Stimulated activated CD8-positive, alpha-beta memory T cell treated with anti-CD3 and anti-CD28 coated beads, Interleukin-15, amount 100 ng/mL, for 48 hours (primary cell): ENCODE measurements around the gene RBM19.

Experiments
- DNase-seq, 2 donors: peaks; one replicate each; pipeline ENCODE4 v3.0.0-alpha.2; 2020; ENCODE audit warnings: low read depth in 2 of 2

Gene RBM19

DNA sequence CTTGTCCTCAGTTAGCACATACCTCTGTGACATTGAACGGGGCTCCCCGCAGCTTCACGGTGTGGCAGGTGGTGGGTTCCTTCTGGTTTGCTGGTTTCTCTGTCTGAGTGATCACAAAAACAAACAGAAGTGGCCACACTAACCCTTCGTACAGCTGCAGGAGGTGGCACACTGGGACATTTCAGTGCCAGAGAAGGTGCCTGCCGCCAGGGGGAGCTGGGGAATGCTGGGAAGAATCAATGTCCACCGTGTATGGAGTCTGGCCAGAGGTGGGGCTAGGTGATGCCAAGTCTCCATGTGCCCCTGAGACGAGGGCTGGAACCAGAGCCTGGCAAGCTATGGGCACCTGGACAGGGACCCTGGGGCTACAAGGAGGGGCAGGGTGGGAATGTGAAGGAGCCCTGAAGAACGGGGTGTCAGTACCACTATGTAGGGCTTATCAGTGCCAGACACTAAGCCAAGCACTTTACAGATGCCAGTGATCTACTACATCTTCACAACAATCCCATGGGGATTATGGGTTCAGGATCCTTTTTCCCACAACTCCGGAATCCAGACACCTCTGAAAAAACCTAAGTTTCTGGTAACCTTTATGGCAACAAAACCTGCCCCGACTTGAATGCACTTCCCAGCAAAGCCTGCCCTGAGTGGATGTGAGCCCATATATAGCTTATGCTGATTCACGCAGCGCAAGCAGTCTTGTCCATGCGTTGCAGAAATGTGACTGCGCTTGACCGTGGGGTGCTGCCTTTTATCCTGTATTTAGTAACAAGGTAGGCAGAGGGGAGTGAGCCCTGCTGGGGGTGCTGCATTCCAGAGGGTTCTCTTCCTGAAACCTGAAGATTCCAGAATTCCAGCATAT, 10.8 kb downstream of the RBM19 start:
- DNase-seq = no peak

DNA sequence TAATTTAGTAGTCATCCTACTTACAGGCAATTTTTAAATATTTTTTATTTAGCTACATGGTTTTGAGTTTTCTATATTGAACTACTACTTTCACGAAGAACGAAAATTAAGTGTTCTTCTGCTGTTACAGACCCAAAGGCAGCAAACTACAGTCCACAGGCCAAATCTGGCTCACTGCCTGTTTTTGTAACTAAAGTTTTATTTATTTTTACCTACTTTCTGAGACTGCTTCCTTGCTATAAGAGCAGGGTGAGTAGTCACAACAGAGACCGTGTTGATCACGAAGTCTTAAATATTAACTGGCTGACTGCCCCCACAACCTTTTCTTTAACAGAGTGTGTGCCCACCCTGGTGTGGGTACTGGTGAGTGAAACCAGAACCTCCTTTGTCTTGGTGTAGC, 11.6 kb downstream of the RBM19 start:
- no peak for DNase-seq

GRCh38 chr12:113950873-113951272, 15.3 kb downstream of the RBM19 start:
- DNase-seq = no peak

DNA sequence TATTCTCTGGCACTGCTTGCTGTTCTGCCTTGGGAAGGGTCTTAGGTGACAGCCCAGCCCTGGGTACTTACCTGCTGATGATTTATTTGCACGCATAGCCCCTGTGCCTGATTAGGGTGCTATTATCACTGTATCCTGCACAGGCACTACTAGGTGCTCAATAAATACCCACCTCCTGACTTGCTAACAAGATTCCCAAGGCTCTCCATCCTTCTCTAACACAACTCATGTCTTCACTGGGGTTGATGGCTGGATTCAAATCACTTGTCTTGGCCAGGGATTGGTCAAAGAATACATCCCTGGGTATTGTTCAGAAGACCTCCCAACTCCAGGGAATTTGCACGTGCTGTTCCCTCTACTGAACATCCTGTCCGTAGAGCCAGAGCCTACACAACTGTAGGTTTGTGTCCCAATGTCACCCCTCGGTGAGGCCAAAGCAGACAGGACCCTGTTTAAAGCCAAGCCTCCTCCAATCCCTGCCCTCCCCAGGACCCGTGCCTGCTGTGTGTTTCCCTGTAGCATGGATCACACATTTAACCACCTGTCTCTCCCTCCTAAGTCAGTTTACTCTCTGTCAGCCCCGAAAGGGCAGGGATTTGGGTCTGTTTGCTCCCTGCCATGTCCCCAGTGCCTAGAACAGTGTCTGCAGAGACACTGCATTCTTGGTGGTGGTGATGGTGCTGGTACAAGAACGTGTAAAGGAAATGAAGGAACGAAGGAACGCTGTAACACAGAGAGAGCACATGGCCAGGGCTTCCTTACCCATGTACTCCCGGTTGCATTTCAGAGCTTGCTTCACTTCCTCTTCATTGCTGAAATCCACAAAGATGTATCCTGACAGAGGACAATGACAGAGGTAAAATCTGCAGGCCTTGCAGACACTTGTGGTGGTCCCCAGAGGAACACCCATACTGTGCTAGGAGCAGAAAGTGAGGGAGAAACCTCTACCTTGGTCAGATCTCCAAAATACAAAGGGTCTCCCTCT, 16.5 kb downstream of the RBM19 start:
- DNase-seq = no peak

- DNase-seq = no peak
These were observed 17.8 kb downstream of the RBM19 start for GRCh38 chr12:113948151-113948914.

DNA sequence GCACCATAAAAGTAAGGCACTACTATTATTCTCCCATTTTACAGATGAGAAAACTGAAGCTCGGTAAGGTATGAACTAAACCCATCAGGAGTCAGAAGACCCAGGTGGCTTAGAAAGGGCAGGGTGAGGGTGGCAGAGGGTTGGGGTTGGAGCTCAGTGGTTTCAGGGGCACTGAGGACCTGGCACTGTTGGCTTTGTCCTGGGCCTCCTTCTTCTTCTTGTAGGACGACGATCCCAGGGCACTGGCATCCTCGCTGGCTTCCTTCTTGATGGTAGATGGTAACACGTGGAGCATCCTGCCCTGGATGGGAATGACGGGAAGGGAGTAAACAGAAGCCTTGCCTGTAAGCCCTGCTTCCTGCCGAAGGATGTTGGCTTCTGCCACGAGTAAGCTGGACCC, 19.9 kb downstream of the RBM19 start:
- no peak for DNase-seq

- no peak for DNase-seq
These were observed 20.7 kb downstream of the RBM19 start for GRCh38 chr12:113945174-113946173.

DNA sequence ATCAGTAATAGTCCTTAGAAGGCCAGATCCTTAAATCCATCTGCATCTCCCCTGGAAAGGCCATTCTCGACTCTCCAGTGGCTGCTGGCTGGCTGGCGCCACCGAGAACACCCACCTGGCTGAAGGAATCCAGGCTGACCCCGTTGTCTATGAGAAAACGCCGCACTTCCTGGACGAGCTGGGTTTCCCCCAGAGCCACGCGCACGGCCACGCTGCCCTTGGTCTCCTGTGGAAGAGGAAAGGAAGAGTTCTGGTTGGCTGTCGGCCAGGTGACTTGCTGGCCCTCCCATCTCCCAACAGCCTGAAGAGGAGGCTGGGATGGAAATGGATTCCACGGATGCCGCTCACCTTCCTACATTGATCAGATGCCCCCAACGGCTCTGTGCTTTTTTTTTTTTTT, 23.9 kb downstream of the RBM19 start:
- no peak for DNase-seq

- no peak for DNase-seq
These were observed 25.0 kb downstream of the RBM19 start for GRCh38 chr12:113941208-113941486.

- no peak for DNase-seq
These were observed 25.5 kb downstream of the RBM19 start for GRCh38 chr12:113940357-113941207.

DNA sequence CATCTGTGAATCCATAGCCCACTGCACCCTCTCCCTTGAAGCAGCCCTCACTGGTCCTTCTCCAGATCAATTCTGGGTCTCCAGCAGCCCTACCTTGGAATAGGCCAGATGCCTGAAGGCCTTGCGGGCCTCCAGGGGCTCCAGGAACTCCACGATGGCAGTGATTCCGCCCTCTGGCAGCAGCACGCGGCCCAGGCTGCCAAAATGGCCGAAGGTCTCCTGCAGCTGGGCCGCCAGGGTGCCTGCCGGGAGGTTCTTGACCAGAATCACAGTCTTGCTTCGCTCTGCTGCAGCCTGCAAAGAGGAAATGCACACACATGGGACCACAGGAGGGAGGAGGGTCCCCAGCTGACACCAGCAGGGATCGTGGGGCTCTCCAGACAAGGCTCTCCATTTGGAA, 26.3 kb downstream of the RBM19 start:
- no peak for DNase-seq

- no peak for DNase-seq
These were observed 27.7 kb downstream of the RBM19 start for GRCh38 chr12:113938471-113938870.

GRCh38 chr12:113936460-113936859, 29.7 kb downstream of the RBM19 start:
- DNase-seq = no peak

GRCh38 chr12:113935459-113935858, 30.7 kb downstream of the RBM19 start:
- DNase-seq = no peak

- no peak for DNase-seq
These were observed 31.2 kb downstream of the RBM19 start for GRCh38 chr12:113934946-113935345.

DNA sequence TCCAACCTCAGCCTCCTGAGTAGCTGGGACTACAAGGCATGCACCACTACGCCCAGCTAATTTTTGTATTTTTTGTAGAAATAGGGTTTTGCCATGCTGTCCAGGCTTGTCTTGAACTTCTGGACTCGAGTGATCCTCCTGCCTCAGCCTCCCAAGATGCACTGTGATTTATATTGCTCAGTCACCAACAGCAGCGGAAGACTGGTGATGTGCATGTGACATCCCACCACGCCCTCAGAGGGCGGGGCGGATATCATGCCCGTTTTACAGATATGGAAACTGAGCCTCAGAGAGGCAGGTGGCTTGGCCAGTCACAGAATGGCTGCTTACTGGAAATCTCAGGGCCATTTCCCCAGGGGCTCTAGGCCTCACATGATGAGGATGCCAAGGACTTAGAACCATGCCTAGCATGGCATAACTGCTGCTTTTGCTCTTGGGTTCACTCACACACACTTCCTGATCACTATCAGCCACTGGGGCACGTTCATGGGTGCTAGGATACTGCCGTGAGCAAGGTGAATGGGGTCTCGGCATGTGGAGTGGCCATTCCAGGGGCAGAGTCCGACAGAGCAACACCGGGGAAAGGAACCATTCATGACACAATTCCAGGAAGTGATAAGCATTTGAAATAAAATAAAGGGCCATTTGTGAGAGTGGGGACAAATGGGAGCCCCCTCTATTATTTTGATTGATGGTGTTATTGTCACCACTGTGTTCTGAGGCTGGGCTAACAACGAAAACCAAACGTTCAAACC, 31.9 kb downstream of the RBM19 start:
- DNase-seq = no peak

DNA sequence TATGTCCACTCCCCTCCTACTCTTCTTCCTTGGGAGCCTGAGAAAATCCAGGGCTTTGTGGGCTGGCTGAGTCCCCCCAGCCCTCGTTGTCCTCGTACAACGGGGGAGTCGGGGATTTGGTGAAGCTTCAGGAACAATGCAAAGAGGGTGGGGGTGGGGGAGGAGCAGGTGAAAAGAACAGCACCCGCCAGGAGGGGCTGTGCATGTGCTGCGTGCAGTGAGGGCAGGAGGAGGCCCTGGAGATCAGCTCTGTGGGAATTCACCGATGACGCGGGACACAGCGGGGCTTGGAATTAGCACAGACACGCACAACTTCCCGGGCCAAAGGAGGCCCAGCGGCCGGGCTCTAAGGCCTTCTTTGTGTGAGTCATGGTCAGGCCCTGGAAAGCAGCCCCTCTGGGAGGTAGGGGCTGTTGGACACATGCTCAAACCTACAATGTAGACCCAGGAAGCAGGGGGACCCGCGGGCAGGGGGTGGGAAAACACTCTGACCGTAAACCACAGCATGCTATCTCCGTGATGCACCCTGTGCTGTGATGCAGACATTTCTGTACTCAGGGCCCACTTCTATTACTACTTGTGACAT, 32.8 kb downstream of the RBM19 start:
- no peak for DNase-seq

DNA sequence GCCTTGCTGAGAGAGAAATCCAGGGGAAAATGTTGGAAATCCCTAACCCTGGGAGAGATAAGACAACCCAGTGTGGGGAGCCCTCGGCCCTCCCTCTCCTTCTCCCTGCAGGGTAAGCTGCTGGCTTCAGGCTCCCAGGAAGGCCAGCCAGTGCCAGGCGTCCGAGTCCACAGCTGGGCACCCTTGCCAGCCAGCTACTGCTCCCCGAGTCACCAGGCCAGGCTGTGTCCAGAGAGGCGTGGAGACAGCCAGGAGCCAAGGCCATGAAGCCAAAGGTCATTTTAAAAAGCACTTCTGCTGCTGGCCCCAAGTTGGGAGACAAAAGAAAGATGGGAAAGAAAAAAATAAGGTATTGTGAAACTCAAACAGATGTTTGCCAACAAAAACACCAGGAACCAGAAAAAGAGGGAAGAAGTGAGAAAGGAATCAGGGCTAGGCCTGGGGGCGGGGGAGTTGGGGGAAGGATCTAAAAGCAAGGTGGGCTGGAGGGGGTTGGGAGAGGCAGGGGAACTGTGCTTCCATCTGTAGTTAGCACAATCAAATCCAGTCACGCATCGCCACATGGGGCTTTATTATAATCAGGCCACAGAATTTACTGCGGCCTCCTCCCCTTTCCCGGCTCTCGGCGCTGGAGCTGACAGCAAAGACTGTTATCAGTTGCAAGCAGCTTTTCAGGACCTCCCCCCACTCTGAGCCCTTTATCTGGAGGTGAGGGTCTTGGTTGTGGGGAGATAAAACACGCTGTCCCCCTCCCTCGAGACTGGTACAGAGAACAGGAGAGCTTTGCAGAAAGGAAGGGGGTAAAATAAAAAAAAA, 33.5 kb downstream of the RBM19 start:
- DNase-seq = no peak
